Activated T-cell treated with anti-CD3 and anti-CD28 coated beads, Interleukin-2, amount 50 U/mL, for 48 hours (primary cell): ENCODE data around the gene ATP11A.
A peak's percentile ranks its signal among the peaks of the same experiment; 100 is the strongest.

Experiments used
- DNase-seq, 2 experiments: peaks; one replicate each; pipeline ENCODE4 v3.0.0-alpha.2; 2020

Gene ATP11A

GRCh38 chr13:112744168-112745021 lies 54.6 kb downstream of the ATP11A start:
- no peak for DNase-seq

DNA sequence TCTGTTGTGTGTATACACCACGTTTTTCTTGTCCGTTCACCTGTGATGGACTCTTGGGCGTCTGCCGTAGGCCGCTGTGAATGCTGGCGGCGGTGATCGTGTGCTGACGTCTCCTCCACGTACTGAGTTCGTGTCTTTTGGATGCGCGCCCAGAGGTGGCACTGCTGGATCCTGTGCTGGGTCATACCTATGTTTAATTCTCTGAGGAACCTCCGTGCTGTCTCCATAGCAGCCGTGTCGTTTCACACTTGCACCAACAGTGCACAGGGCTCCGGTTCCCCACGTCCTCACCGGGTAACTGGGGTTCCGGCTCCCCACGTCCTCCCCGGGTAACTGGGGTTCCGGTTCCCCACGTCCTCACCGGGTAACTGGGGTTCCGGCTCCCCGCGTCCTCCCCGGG lies 56.2 kb downstream of the ATP11A start:
- DNase-seq, result no peak

- no peak for DNase-seq
Measured at GRCh38 chr13:112747256-112747655, 57.4 kb downstream of the ATP11A start.

DNA sequence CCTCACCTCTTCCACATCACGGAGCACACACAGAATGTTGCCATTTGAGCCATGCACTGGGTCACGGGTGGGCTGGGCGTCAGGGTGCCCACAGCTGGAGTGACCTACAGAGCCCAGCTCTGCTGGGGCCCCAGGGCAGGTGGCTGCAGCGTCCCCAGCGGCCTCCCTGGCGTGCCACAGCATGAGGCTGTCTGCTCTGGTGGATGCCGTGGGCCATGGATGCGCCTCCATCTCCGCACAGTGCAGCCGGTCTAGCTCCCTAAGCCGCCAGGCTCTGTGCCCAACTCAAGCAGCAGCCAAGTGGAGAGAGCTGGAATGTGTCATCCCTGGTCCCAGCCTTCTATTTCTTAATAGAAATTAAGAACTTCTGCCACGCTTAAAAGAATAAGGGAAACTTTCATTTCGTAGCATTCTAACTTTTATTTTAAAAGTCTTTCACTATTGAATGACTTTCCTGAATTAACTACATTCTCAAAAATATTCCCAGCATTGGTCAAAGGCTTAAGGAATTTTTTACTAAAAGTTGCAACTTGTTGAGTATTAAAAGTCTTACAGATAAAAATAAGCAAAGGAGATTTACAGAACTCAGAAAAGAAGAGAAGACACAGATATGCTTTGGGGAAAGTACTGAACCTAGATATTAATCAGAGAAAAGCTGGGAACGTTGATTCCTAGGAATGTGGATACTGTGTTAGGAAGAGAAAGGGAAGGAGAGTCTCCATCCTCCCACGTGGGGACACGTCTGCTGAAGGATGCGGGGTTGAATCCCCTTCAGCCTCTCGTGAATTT lies 59.3 kb downstream of the ATP11A start:
- DNase-seq, result no peak

DNA sequence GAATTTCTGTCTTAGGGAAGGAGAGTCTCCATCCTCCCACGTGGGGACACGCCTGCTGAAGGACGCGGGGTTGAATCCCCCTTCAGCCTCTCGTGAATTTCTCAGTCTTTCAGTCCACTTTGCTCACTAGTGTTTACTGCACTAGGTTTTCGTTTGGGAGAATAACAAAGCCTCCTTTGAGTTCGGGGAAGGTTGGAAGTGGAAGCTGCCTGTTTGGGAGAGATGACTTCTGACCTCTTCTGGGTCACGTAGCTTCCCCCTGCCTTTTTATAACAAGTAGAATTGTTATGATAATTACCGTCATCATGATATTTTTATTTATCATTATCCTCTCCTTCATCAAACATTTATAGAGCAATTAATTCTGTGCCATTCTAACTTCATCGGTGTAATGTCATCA lies 60.7 kb downstream of the ATP11A start:
- DNase-seq, result no peak

GRCh38 chr13:112751617-112752016 lies 61.8 kb downstream of the ATP11A start:
- DNase-seq, result no peak

- no peak for DNase-seq
Measured at GRCh38 chr13:112752211-112752610, 62.4 kb downstream of the ATP11A start.

GRCh38 chr13:112752711-112753541 lies 63.1 kb downstream of the ATP11A start:
- peak; percentile 45 to 48 for DNase-seq

DNA sequence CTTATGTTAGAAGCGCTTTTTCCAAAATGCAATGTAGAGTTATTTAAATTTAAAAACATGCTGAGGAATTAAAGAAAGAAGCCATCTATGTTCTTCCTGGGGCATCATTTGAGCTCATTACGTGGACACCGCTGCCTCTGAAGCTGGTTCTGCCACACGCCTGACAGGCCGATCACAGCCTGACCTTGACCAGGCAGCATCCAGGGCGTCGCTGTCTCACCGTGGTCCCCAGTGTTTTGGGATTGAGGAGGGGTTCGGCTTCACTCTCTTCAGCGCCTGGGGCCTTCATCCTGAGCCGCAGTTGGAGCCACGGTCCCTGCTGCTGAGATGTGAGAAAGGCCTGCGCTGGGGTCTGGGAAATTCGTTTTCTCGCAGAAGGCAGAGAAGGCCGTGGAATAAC lies 64.0 kb downstream of the ATP11A start:
- no peak for DNase-seq

- no peak for DNase-seq
Measured at GRCh38 chr13:112754281-112755025, 64.6 kb downstream of the ATP11A start.

DNA sequence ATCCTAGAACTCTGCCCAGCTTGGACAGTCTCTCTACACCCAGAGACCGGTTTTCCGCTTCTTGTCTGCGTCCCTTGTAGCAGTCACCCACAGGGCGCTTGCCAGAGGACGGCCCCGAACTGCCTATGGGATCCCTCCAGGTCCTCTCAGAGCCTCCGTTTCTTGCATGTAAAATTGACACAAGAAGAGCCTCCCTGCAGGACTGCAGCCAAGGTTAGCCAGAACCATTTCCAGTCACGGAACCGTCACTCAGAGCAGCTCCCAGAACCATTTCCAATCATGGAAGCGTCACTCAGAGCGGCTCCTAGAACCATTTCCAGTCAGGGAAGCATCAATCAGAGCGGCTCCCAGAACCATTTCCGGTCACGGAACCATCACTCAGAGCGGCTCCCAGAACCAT lies 65.5 kb downstream of the ATP11A start:
- DNase-seq, result no peak

DNA sequence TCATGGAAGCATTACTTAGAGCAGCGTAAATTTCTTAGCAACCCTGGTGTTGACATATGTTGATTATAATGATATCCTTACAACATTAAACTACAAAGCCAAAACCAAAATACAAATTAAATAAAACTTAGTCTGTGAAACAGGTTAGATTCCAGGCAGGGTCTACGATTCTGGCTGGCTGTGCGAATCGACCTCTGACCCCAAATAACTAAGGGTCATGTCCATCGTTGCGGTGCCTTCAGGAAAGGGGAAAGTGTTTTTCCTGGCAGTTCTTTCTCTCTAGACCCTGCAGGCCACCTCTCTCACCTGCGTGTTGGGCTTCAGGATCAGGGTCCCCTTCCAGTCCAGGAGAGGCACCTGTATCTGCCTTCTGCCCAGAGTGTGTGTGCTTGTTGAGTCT lies 66.2 kb downstream of the ATP11A start:
- no peak for DNase-seq

GRCh38 chr13:112756511-112756966 lies 66.7 kb downstream of the ATP11A start:
- no peak for DNase-seq

GRCh38 chr13:112756967-112757758 lies 67.3 kb downstream of the ATP11A start:
- no peak for DNase-seq

DNA sequence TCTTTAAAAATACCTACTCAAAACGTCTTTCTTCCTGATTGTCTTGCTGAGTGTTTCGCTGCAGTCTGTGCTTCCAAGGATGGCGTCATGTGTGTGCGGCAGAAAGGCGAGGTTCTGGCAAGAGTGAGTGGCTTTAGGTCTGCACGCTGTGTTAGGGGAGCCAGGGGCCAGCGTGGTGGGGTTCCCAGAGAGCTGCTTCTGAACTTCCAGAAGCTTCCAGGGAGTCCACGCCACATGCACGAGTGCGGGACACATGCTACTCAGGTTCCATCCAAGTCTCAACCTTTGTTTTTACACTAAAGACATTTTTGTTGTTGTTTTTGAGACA lies 67.9 kb downstream of the ATP11A start:
- DNase-seq, result no peak

- no peak for DNase-seq
Measured at GRCh38 chr13:112759053-112759452, 69.2 kb downstream of the ATP11A start.

GRCh38 chr13:112759827-112760226 lies 70.0 kb downstream of the ATP11A start:
- DNase-seq, result no peak

GRCh38 chr13:112760435-112760834 lies 70.6 kb downstream of the ATP11A start:
- DNase-seq, result no peak

DNA sequence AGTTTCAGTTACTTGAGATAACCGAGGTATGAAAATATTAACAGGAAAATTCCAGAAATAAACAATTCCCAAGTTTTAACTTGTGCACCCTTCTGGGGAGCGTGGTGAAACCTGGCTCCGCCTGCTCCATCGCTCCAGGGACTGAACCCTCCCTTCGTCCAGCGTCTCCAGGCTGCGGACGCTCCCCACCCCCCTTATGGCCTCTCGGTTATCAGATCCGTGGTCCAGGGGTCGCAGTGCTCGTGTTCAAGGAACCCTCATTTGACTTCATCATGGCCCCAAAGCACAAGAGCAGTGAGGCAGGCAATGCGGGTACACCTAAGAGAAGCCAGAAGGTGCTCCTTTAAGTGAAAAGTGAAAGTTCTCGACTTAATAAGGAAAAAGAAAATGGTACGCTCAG lies 71.1 kb downstream of the ATP11A start:
- no peak for DNase-seq

DNA sequence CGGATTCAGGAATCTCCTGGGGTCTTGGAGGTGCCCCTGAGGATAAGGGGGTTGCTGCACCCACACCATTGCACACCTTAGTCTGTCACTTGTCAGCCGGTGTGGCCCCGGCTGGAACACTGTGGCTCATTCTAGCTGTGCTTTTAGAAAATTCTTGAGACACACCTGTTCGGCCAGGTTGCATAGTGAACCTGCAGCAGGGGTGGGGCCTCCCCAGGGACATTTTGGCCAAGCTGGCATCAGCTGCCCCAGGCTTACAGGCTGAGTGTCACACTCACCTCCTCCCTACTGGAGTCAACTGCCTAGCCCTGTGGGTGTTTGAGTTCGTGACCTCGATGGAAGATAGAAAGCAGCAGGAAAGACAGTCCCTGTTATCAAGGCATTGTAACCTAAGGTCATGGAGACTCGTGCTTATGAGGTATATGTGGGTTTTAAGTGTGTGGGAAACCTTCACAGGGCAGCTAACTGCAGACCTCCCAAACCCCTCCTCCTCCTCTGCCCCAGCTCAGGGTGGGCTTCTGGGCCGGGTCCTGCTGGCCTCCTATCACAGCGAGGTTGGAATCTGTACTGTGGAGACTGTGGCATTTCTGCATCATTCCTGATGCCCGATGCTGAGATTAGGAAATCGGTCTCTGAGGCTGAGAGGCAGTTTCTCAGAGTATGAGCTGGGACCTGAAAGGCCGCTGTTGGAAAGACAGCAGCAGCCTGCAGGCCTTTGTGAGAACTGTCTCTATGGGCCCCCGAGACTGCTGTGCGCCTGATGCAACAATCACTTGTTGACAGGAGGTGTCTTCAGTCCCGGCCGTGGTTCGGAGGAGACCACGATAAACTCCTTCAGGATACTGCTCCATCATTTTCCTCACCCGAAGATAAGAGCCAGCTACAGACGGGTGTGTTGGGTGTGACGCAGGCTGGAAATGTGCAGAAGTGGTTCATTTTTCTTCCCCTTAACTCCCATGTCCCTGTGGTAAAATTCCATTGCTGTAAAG lies 72.2 kb downstream of the ATP11A start:
- DNase-seq, result no peak
